ENCODE results near the gene CCDC136. TPM values are rescaled to one million over a fixed set of nuclear protein-coding genes. Genes with fewer than 3 reads are reported as not detected.

CCDC136 gene
- 28.7 and 31.1 TPM in 2 replicates for total RNA-seq (2021)
- long read RNA-seq, partial matches to known transcripts, result 0 of 4 reads
- long read RNA-seq, other reads (novel, unspliced or antisense), result 4 of 4 reads

DNA sequence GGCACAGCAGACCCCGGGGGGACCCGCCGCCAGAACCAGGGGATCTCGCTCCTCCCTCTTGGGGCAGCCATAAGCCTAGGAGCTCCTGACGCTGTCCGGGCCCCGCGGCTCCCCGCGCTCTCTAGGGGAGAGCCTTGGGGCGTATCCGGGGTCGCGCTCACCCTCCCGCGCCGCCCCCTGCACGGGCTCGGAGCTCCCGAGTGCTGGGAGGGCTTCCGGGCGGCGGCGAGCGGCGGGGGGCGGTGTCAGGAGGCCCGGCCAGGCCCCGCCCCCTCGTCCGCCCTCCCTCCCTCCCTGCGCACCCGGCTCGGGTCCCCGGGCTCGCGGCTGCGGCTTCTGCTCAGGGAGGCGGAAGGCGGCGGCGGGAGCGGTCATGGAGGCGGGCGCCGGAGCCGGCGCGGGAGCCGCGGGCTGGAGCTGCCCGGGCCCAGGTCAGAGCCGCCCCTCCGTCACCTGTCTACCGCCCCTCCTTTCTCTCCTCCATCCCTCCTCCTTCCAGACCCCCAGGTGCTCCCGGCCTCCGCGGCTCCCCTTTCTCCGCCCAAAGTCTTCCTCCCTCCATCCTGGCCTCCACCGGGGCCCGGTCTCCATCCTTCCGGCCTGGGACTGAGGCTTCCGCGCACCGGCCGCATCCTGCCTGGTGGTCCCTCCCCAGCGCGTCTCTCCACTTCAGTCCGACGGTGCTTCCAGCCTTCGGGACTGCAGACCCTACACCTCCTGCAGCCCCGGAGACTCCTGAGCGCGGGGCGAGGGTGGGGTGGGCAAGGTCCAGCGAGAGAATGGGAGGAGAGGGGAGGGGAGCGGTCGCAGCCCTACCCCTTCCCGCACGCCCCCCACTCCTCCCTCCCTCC is at the start of gene CCDC136:
Gene CCDC136, plus strand, starts transcription at position 848 of the 851 bp plus-strand sequence. CDS start 444 bp downstream, outside the sequence.
- Histone ChIP-seq H4K8ac (replicated peaks; ENCODE audit: insufficient read length, low read depth, low read length) (no peak within 1 kb of the TSS), H3K56ac (ENCODE audit: insufficient read length, low read depth, low read length) (no peak within 1 kb of the TSS), H2BK5ac (ENCODE audit: insufficient read length, low read length) (no peak within 1 kb of the TSS), H3K4me1 (ENCODE audit: insufficient read depth, low read length) (no peaks in the 10 kb centered on the region), H4K91ac (ENCODE audit: insufficient read length, low read depth, low read length) (no peak within 1 kb of the TSS), H2BK20ac (ENCODE audit: low read depth, low read length, poor library complexity, severe bottlenecking) (no peak within 1 kb of the TSS), H3K14ac (ENCODE audit: insufficient read depth, low read length) (no peak within 1 kb of the TSS), H2BK12ac (ENCODE audit: insufficient read length, low read depth, low read length) (no peak within 1 kb of the TSS), H3K18ac (ENCODE audit: insufficient read length, low read depth, low read length) (no peak within 1 kb of the TSS), H3K27ac (ENCODE audit: insufficient read length, low read depth, low read length) (no peak within 1 kb of the TSS), H2BK120ac (ENCODE audit: low read depth, low read length, poor library complexity, severe bottlenecking) (no peak within 1 kb of the TSS), H3K79me2 (ENCODE audit: insufficient read depth, low read length) (no peaks in the 10 kb centered on the region), H3K4me2 (ENCODE audit: insufficient read depth, insufficient read length, low read length) (peak within 1 kb of the TSS; percentile 80), H3K9me3 (ENCODE audit: control insufficient read depth, low read depth, low read length) (no peaks in the 10 kb centered on the region), H4K20me1 (ENCODE audit: control insufficient read depth, insufficient read depth, insufficient read length) (no peaks in the 10 kb centered on the region), H3K27me3 (ENCODE audit: insufficient read depth, low read length) (no peaks in the 10 kb centered on the region), H2AFZ (ENCODE audit: low read length) (no peak within 1 kb of the TSS), H3K79me1 (ENCODE audit: insufficient read depth, low read depth, low read length, poor library complexity, severe bottlenecking) (no peaks in the 10 kb centered on the region), H2BK15ac (ENCODE audit: low read depth, low read length) (no peak within 1 kb of the TSS), H3K9ac (ENCODE audit: extremely low read depth, insufficient read length, low read length) (no peak within 1 kb of the TSS), H3T11ph (ENCODE audit: low read length) (no peak within 1 kb of the TSS), H3K4ac (ENCODE audit: low read depth, low read length) (no peak within 1 kb of the TSS), H3K23ac (ENCODE audit: insufficient read length, low read depth, low read length) (no peak within 1 kb of the TSS), H2AK5ac (ENCODE audit: insufficient read length, low read length) (no peak within 1 kb of the TSS), H4K5ac (ENCODE audit: insufficient read length, low read depth, low read length) (no peak within 1 kb of the TSS), H3K23me2 (ENCODE audit: insufficient read length, low read depth, low read length, poor library complexity, severe bottlenecking) (peaks cover 12% of the 10 kb centered on the region)
- TF ChIP-seq, protein P1, sequence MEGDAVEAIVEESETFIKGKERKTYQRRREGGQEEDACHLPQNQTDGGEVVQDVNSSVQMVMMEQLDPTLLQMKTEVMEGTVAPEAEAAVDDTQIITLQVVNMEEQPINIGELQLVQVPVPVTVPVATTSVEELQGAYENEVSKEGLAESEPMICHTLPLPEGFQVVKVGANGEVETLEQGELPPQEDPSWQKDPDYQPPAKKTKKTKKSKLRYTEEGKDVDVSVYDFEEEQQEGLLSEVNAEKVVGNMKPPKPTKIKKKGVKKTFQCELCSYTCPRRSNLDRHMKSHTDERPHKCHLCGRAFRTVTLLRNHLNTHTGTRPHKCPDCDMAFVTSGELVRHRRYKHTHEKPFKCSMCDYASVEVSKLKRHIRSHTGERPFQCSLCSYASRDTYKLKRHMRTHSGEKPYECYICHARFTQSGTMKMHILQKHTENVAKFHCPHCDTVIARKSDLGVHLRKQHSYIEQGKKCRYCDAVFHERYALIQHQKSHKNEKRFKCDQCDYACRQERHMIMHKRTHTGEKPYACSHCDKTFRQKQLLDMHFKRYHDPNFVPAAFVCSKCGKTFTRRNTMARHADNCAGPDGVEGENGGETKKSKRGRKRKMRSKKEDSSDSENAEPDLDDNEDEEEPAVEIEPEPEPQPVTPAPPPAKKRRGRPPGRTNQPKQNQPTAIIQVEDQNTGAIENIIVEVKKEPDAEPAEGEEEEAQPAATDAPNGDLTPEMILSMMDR (conservative IDR thresholded peaks at IDR 0.05), result no peak
- no CpG with 5 or more reads among the region's 80 CpGs for WGBS (ENCODE audit: extremely low coverage, insufficient read length, low lambda C conversion rate)
- H3K4me3 Mint-ChIP-seq, result peak within 1 kb of the TSS; percentile 90 to 92
- peak within 1 kb of the TSS in 1 of 3 experiments; percentile 73; a peak in 1 of 7 replicates for H3K27ac Mint-ChIP-seq
- H3K4me1 Mint-ChIP-seq, result peaks cover 34 to 35% of the 10 kb centered on the region in 2 experiments
- H3K27me3 Mint-ChIP-seq (ENCODE audit: low read depth), result peaks cover 25% of the 10 kb centered on the region
- H3K9me3 Mint-ChIP-seq, result no peaks in the 10 kb centered on the region
- DNase-seq, result peak; percentile 79
- H3K36me3 Mint-ChIP-seq (ENCODE audit: insufficient read depth in 1 of 3, low read depth in 3 of 3), result peaks cover 13 to 25% (median 22%) of the 10 kb centered on the region in 3 experiments
